OCI-LY3 (cell line): ENCODE data around the gene IMPG2.
"Not testable (repeated sequence)": the region's sequence is repeated elsewhere in the genome, so short reads cannot be mapped to it uniquely, and the experiment has no call there.

Source experiments
- H2AFZ ChIP-seq: fragments of 200-600, 300-600 bp; shearing (Covaris generic); 2 replicates; pipeline ENCODE4 v1.6.0; 2014; ENCODE audit warnings: antibody characterized with exemption, low read depth, low read length
- H3K27ac ChIP-seq: fragments of 200-600, 300-600 bp; sonication (generic); 2 replicates; pipeline ENCODE4 v1.5.1; 2014; ENCODE audit warnings: mild to moderate bottlenecking, low read length, moderate library complexity, mixed read lengths
- H3K27me3 ChIP-seq: fragments of 200-600, 300-600 bp; sonication (generic); 2 replicates; pipeline ENCODE4 v1.6.1; 2014; ENCODE audit warnings: low read depth, low read length, mixed read lengths
- H3K36me3 ChIP-seq: fragments of 200-600, 300-600 bp; sonication (generic); replicated peaks from 2 replicates; pipeline ENCODE3; 2014; ENCODE audit warnings: low read depth, low read length, mixed read lengths
- H3K4me1 ChIP-seq: fragments of 300-600, 200-600 bp; sonication (generic); 2 replicates; pipeline ENCODE4 v1.6.1; 2014; ENCODE audit warnings: low read length, mixed read lengths
- H3K4me2 ChIP-seq: fragments of 200-600, 300-600 bp; sonication (generic); 2 replicates; pipeline ENCODE4 v1.6.1; 2014; ENCODE audit warnings: low read length, mixed read lengths
- H3K4me3 ChIP-seq: fragments of 300-600, 200-600 bp; sonication (generic); 2 replicates; pipeline ENCODE4 v1.5.1; 2014; ENCODE audit warnings: antibody characterized with exemption, mild to moderate bottlenecking, low read length, moderate library complexity
- H3K79me2 ChIP-seq: fragments of 300-600, 200-600 bp; shearing (Covaris generic); 2 replicates; pipeline ENCODE4 v1.6.1; 2014; ENCODE audit warnings: mild to moderate bottlenecking, low read length, mixed read lengths
- H3K9ac ChIP-seq: fragments of 300-600, 200-600 bp; shearing (Covaris generic); 2 replicates; pipeline ENCODE4 v1.6.0; 2014; ENCODE audit warnings: mild to moderate bottlenecking, low read length, moderate library complexity
- H3K9me3 ChIP-seq: fragments of 200-600, 300-600 bp; shearing (Covaris generic); 2 replicates; pipeline ENCODE4 v1.6.1; 2014; ENCODE audit warnings: low read length, mixed read lengths; ENCODE audit not compliant: insufficient read depth
- H4K20me1 ChIP-seq: fragments of 200-600, 300-600 bp; sonication (generic); 2 replicates; pipeline ENCODE4 v1.6.1; 2016; ENCODE audit warnings: low read length, mixed read lengths; ENCODE audit not compliant: insufficient read depth
- EZH2phosphoT487 ChIP-seq: fragments of 200-600 bp; shearing (Covaris generic); IDR thresholded peaks from 2 replicates; pipeline ENCODE4 v1.6.1; 2018; ENCODE audit warnings: antibody characterized with exemption, mixed run types, low read depth
- TF ChIP-seq, protein P1 (sequence below): fragments of 200-600, 300-600 bp; sonication (generic); IDR thresholded peaks from 2 replicates; pipeline ENCODE4 v1.5.1; 2014; ENCODE audit warnings: antibody characterized with exemption, low read length, low read depth

Gene IMPG2

DNA sequence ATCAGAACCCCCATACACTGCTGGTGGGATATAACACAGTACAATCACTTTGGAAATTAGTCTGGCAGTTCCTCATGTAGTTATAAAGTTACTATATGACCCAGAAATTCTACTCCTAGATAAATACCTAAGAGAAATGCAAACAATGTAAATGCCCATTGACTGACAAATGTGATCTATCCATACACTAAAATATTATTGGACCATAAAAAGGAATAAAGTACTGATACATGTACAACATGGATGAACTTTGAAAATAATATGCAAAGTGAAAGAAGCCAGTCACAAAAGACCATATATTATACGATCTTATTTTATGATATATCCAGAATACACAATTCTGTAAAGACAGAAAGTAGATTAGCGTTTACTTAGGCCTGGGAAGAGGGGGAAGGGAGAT is 7.8 kb downstream of the IMPG2 start:
- no peak overlapping the region for H3K9ac ChIP-seq
- no peak overlapping the region for H2AFZ ChIP-seq
- no peaks in the 10 kb centered on the region for H4K20me1 ChIP-seq
- H3K4me2 ChIP-seq: no peak overlapping the region
- no peaks in the 10 kb centered on the region for H3K79me2 ChIP-seq
- no peaks in the 10 kb centered on the region for H3K27me3 ChIP-seq
- H3K27ac ChIP-seq: no peak overlapping the region
- TF ChIP-seq, protein P1, sequence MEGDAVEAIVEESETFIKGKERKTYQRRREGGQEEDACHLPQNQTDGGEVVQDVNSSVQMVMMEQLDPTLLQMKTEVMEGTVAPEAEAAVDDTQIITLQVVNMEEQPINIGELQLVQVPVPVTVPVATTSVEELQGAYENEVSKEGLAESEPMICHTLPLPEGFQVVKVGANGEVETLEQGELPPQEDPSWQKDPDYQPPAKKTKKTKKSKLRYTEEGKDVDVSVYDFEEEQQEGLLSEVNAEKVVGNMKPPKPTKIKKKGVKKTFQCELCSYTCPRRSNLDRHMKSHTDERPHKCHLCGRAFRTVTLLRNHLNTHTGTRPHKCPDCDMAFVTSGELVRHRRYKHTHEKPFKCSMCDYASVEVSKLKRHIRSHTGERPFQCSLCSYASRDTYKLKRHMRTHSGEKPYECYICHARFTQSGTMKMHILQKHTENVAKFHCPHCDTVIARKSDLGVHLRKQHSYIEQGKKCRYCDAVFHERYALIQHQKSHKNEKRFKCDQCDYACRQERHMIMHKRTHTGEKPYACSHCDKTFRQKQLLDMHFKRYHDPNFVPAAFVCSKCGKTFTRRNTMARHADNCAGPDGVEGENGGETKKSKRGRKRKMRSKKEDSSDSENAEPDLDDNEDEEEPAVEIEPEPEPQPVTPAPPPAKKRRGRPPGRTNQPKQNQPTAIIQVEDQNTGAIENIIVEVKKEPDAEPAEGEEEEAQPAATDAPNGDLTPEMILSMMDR: no peak
- TF ChIP-seq EZH2phosphoT487: no peak
- no peak overlapping the region for H3K4me3 ChIP-seq
- H3K36me3 ChIP-seq: no peaks in the 10 kb centered on the region
- H3K9me3 ChIP-seq: peaks cover 14% of the 10 kb centered on the region; the same call in 1 of the 2 replicates
- no peaks in the 10 kb centered on the region for H3K4me1 ChIP-seq

DNA sequence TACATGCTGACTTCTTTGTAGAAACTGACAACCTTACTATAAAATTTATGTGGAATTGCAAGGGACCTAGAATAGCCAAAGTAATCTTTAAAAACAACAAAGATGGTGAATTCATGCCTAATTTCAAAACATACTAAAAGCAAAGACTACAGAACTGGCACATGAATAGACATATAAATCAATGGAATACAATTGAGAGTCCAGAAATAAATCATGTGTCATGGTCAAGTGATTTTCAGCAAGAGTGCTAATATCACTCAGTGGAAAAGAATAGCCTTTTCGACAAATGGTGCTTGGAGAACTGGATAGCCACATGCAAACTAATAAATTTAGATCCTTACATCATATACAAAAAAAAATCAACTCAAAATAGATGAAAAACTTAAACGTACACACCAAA is 8.7 kb downstream of the IMPG2 start:
- H3K4me3 ChIP-seq: no peak overlapping the region
- H3K9ac ChIP-seq: no peak overlapping the region
- H3K27me3 ChIP-seq: no peaks in the 10 kb centered on the region
- H2AFZ ChIP-seq: no peak overlapping the region
- no peak for TF ChIP-seq EZH2phosphoT487
- TF ChIP-seq, protein P1: no peak
- no peaks in the 10 kb centered on the region for H3K36me3 ChIP-seq
- no peaks in the 10 kb centered on the region for H4K20me1 ChIP-seq
- H3K27ac ChIP-seq: no peak overlapping the region
- H3K9me3 ChIP-seq: peaks cover 14% of the 10 kb centered on the region; the same call in 1 of the 2 replicates
- no peaks in the 10 kb centered on the region for H3K4me1 ChIP-seq
- H3K79me2 ChIP-seq: no peaks in the 10 kb centered on the region
- H3K4me2 ChIP-seq: no peak overlapping the region

DNA sequence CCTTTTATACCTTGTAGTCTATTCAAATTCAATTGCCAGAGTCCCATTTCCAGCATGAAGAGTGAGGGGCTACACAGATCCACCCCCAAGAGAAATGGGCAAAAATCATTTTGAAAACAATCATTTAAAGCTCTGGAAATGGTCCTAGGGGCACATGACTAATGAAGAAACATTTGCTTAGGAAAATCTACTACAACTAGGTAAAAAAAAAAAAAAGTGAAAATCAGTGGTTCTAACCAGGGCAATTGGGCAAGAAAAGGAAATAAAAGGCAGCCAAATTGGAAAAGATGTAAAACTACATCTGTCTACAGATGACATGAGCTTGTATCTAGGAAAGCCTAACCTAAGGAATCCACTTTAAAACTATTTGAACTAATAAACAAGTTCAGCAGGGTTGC is 9.4 kb downstream of the IMPG2 start:
- no peak overlapping the region for H3K27ac ChIP-seq
- H3K4me3 ChIP-seq: no peak overlapping the region
- H3K79me2 ChIP-seq: no peaks in the 10 kb centered on the region

DNA sequence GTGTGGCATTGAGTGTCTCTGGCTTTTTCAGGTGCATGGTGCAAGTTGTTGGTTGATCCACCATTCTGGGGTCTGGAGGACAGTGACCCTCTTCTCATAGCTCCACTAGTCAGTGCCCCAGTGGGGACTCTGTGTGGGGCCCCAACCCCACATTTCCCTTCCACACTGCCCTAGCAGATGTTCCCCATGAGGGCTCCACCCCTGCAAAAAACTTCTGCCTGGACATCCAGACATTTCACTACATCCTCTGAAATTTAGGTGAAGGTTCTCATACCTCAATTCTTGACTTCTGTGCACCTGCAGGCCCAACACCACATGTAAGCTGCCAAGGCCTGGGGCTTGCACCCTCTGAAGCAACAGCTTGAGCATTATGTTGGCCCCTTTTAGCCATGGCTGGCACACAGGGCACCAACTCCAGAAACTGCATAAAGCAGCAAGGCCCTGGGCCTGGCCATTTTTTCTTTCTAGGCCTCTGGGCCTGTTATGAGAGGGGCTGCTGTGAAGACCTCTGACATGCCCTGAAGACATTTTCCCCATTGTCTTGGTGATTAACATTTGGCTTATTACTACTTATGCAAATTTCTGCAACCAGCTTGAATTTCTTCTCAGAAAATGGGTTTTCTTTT is 12.1 kb downstream of the IMPG2 start:
- H3K79me2 ChIP-seq, H2AFZ ChIP-seq, H3K27ac ChIP-seq, H4K20me1 ChIP-seq, H3K4me3 ChIP-seq, H3K4me2 ChIP-seq, H3K9ac ChIP-seq, H3K4me1 ChIP-seq, H3K27me3 ChIP-seq, H3K36me3 ChIP-seq: not testable (repeated sequence)
- peaks cover 14% of the 10 kb centered on the region; the same call in 1 of the 2 replicates for H3K9me3 ChIP-seq

More for the DNA sequence above, 9.4 kb downstream of the IMPG2 start:
- Histone ChIP-seq H3K4me1 (no peaks in the 10 kb centered on the region), H3K9me3 (peaks cover 14% of the 10 kb centered on the region; the same call in 1 of the 2 replicates), H3K27me3 (no peaks in the 10 kb centered on the region), H4K20me1 (no peaks in the 10 kb centered on the region), H3K9ac (no peak overlapping the region), H3K36me3 (no peaks in the 10 kb centered on the region), H2AFZ (no peak overlapping the region), H3K4me2 (no peak overlapping the region)
- no peak for TF ChIP-seq EZH2phosphoT487
- TF ChIP-seq, protein P1: no peak
